T-helper 2 cell treated with Interferon-gamma antibody and Interleukin-4, amounts not matched to agents 100 ng/mL and 5 ng/mL, for 36 hours (primary cell): ENCODE results near the gene ITGB5. TPM values are rescaled to one million over a fixed set of nuclear protein-coding genes. Genes with fewer than 3 reads are reported as not detected.

Source experiments
- intact Hi-C: fragments of 100-400 bp; cut with micrococcal nuclease; formaldehyde crosslinking; loops from one replicate; pipeline ENCODE4 v1.15.1; 2023
- total RNA-seq: library from RNA; stranded (reverse); gene quantifications from 2 replicates; pipeline ENCODE4 v1.2.3, GENCODE V29; 2022

The ITGB5 gene
- 0.34 TPM in 1 of 2 replicates, not detected in the other for total RNA-seq

GRCh38 chr3:124887177-124887931 is at the start of gene ITGB5:
Gene ITGB5 (minus strand): TSS chr3:124887365. CDS start chr3:124887000, 365 bp downstream.
- intact Hi-C loops: no loop called here

DNA sequence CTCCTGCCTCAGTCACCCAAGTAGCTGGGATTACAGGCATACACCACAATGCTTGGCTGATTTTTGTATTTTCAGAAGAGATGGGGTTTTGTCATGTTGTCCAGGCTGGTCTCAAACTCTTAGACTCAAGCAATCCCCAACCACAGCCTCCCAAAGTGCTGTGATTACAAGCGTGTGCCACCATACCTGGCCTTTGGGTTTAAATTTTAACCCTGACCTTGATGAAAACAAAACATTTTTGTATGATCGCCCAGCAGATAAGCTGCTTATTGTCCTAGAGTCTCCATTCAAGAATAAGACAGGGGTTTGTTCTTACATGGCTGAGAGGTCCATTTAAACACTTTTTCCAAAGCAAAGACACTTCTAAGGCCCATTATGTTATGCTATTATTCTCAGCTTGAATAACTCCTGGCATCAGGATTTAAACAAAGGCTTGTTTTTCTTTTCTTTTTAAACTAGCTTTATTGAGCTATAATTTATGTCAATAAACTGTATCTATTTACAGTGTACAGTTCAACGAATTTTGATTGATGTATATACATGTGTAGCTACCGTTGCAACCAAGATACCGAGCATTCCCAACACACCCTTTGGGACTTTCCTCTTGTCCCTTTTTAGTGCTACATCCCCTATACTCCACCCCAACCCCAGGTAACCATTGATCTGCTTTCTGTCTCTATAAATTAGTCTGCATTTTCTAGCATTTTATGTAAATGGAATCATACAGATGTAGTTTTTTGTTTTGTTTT is 48.8 kb upstream of the ITGB5 start:
- intact Hi-C loops: no loop called here

DNA sequence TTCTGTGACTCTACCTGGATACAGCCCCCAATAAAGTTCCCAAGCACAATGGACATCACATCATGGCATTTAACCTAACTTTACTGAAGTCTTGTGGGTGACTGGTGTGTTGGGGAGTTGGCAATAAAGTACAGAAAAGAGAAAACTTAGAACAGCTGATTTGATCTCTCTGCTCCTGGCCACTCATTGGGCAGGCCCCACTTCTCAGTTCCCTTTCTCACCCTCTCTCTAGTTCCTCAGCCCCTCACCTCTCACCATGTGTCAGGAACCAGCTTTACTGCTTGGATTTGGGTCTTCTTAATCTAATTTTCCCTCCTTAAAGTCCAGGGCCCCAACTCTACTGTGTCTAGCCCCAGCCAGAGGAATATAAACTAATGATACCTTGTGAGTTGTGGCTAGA is 48.1 kb upstream of the ITGB5 start:
- intact Hi-C loops: no loop called here

- intact Hi-C loops: no loop called here
Measured at GRCh38 chr3:124934577-124934976, 47.4 kb upstream of the ITGB5 start, which contains the start of gene MUC13. Gene MUC13 (minus strand): TSS chr3:124934751. CDS start chr3:124934712, 39 bp downstream.

GRCh38 chr3:124928333-124929202 is 41.4 kb upstream of the ITGB5 start:
- intact Hi-C loops: loop anchor here (1.0 kb wide), 2 partner anchors 510 to 657 kb away; no protein-coding TSS in a partner anchor

DNA sequence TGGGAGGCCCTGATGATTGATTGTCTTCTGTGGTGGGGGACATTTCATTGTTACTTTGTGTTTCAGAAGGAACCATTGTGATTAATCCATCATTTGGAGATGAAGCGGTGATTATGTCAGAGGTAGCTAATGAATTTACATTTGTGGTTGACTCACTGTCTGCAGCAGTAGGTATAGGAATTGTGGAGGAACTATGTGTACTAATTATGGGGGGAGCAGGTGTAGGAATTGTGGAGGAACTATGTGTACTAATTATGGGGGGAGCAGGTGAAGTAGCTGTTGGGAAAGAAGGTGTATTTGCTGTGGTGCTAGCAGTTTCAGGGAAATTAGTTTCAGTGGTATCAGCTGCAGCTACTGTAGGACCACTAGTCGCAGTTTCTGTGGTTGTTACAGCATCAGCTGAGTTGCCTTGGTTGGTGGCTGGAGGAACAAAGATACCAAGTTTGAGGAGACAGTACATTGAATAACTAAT is 40.4 kb upstream of the ITGB5 start:
- intact Hi-C loops: loop anchor here (1.0 kb wide), 1 partner anchor 511 kb away; no protein-coding TSS in a partner anchor

GRCh38 chr3:124926426-124927101 is 39.4 kb upstream of the ITGB5 start:
- intact Hi-C loops: no loop called here

- intact Hi-C loops: no loop called here
Measured at GRCh38 chr3:124924741-124925140, 37.6 kb upstream of the ITGB5 start.

DNA sequence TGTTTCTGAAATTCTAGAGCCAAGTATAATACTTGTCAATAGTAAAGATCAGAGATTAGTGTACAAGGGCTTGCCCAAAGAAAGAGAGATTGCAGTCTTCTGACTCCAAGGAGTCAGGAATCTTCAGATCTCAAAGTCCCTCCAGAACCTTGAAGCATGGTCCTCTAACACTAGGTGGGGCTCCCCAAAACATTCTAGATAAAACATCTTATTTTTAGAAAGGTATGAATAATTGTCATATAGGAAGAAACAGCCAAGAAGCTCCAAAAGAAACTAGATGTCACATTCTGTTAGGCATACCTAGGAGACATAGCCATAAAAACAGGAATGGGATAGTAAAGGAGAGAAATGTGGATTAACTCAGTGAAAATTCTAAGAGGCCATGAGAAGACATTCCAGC is 36.7 kb upstream of the ITGB5 start:
- intact Hi-C loops: no loop called here

- intact Hi-C loops: no loop called here
Measured at GRCh38 chr3:124920718-124921117, 33.6 kb upstream of the ITGB5 start.

DNA sequence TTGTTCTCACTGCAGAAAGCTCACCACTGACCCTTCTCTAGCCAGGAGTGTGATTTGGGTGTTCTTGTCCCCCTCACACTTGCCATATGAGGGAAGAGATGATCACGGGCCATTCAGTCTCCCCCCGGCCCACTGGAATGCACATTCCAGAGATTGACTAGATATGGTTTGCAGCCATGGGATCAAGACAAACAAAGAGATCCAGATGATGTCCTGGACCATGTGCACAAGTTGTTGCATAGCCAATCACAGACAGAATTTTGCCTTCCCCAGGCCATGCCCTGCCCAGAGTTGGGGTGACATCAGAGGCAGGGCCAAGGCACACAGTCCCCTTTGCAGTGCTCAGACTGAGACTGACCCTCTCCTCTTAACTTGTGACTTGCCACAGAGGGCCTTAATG is 32.6 kb upstream of the ITGB5 start:
- intact Hi-C loops: no loop called here

GRCh38 chr3:124918524-124918923 is 31.4 kb upstream of the ITGB5 start:
- intact Hi-C loops: no loop called here

DNA sequence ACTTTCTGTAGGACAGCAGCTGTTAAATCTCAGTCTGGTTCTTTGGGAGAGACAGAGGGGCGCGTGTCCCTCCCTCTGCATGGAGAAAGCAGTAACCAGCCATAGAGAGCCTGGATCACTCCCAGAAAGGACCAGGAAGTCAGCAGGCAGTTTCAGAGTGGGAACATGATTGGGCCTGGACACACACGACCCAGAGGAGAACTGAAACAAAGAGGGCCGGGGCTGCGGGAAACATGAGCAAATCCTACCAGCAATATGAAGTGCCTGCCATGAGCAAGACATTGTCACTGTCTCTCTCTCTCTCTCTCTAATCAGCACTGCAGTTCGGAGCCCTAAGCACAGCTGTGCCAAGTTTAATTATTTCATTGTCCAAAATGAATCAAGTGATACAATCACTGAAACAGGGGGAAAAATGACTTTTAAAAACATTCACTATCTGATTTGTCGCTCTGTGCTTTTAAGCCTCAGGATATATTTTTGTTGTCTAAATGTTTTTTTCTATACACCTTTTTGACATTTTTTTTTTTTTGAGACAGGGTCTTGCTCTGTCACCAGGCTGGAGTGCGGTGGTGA is 29.8 kb upstream of the ITGB5 start:
- intact Hi-C loops: no loop called here

- intact Hi-C loops: no loop called here
Measured at GRCh38 chr3:124915254-124915653, 28.1 kb upstream of the ITGB5 start.

DNA sequence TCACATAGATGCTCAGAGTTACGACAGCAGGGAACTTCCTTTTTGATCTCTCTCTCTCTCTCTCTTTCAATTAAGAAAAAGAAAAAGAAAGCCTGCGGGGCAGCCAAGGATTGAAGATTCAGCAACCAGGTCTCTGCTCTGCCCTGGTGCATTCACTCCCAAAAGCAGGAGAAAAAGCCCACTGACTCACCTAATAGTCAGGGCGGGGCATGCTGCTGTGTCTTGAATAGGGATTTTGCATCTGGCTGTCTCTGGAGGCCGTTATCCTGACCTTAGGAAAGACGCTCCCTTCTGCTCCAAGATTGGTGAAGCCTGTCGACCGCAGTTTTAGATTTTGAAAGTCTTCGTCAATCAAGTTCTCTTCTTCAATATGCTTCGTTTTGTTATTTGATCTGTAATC is 20.8 kb upstream of the ITGB5 start:
- intact Hi-C loops: no loop called here

GRCh38 chr3:124904835-124905492 is 17.8 kb upstream of the ITGB5 start:
- intact Hi-C loops: no loop called here

DNA sequence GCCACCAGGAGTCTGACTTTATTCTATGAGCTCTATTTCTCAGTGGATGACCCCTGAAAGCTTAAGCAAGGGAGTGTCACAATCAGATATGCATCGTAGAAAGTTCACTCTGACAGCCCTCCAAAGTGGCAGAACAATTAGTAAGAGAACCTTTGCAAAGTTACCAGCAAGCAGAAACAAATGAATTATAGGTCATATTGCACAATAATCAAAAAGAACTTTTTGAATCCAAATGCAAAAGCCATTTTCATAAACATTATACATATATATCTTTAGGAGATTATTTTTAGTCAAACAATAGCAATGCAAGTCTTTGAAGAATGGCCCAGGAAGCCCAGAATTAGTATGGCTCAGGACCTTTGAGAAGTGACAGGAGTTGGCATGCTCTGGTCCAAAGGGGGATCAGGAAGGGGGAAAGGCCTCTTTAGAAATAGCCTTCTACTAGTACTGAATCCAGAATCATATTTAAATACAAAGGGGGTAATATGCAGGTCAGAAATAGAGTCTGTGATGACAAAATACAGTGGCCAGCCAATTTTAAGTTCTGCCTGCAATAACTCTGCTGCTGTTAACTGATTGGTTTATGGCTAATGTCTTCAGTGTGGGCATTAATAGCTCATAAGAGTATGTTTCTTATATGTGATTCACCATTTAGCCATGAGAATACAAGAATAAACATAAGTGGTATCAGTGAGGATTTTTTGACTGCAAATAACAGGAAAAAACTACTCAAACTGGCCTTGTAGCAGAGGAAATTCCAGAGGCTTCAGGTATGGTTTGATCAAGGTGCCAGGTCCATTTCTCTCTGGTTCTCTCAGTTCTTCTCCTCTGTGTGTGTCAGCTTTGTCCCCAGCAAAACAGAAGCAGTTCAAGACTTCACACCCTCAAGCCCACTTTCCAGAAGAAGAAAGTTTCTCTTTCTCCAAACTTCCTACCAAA is 17.0 kb upstream of the ITGB5 start:
- intact Hi-C loops: no loop called here

DNA sequence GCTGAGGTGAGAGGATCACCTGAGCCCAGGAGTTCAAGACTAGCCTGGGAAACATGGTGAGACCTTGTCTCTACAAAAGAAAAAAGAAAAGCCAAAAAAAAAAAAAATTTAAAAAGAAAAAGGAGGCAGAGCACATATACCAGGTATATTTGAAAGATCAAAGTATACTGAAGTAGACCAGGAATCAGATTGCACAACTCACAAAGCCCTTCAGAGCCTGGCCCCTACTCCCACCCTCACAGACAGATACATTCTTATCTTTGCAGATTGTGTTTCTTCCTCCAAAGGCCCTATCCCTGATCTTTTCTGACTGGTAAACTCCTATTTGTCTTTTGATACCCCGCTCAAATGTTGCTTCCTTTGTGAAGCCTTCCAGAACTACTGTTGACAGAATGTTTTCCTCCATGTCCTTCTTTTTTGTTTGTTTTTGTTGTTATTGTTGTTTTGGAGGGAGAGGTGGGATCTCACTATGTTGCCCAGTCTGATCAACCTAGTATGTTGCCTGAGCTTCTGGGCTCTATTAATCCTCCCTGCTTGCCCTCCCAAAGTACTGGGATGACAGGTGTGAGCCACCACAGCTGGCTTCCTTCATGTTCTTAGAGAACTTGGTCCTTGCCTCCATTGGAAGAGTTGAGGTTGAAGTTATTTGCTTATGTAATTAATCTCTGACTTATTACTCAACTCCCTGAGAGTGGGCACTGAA is 9.8 kb upstream of the ITGB5 start:
- intact Hi-C loops: no loop called here
